Effector memory CD4-positive, alpha-beta T cell (primary cell): ENCODE results near the gene IGFL1.
"Not testable (repeated sequence)": the region's sequence is repeated elsewhere in the genome, so short reads cannot be mapped to it uniquely, and the experiment has no call there.

Source experiments
- DNase-seq, 3 donors: peaks; one replicate each; pipeline ENCODE4 v3.0.0-alpha.2; 2020
- H3K27ac ChIP-seq: 2 replicates; pipeline ENCODE4 v1.7.0; 2013; ENCODE audit warnings: mild to moderate bottlenecking, low read length, moderate library complexity; ENCODE audit not compliant: insufficient read depth, poor library complexity, severe bottlenecking
- H3K27me3 ChIP-seq: replicated peaks from 2 replicates; pipeline ENCODE4 v1.7.0; 2013; ENCODE audit warnings: mild to moderate bottlenecking, low read length; ENCODE audit not compliant: insufficient read depth, control insufficient read depth, poor library complexity, severe bottlenecking
- H3K36me3 ChIP-seq: 2 replicates; pipeline ENCODE4 v1.7.0; 2013; ENCODE audit warnings: mild to moderate bottlenecking, low read length, moderate library complexity; ENCODE audit not compliant: control insufficient read depth, insufficient read depth
- H3K4me1 ChIP-seq: 2 replicates; pipeline ENCODE4 v1.7.0; 2013; ENCODE audit warnings: low read length, mild to moderate bottlenecking; ENCODE audit not compliant: control insufficient read depth, insufficient read depth, poor library complexity, severe bottlenecking
- H3K4me3 ChIP-seq: 2 replicates; pipeline ENCODE4 v1.7.0; 2013; ENCODE audit warnings: low read length, low read depth, mild to moderate bottlenecking; ENCODE audit not compliant: insufficient read depth, poor library complexity, severe bottlenecking
- H3K9me3 ChIP-seq: 2 replicates; pipeline ENCODE4 v1.7.0; 2013; ENCODE audit warnings: mild to moderate bottlenecking, low read length, moderate library complexity; ENCODE audit not compliant: control insufficient read depth
- total RNA-seq, 3 donors: gene quantifications; one replicate each; lab custom pipeline; 2026; lab: John Stamatoyannopoulos, UW

IGFL1 gene
- 0 reads per million in 3 donors for total RNA-seq

GRCh38 chr19:46229442-46229841, at the start of gene IGFL1:
Gene IGFL1, plus strand, starts transcription at chr19:46229742. Its CDS starts 33 bp downstream, at chr19:46229775.
- Histone ChIP-seq H3K4me1 (no peaks in the 10 kb centered on the region), H3K27me3 (peaks cover 10% of the 10 kb centered on the region), H3K27ac (no peak within 1 kb of the TSS), H3K4me3 (no peak within 1 kb of the TSS), H3K9me3 (no peaks in the 10 kb centered on the region), H3K36me3 (no peaks in the 10 kb centered on the region)
- no peak for DNase-seq

GRCh38 chr19:46180701-46181387, 48.7 kb upstream of the IGFL1 start:
- H3K9me3 ChIP-seq: no peaks in the 10 kb centered on the region
- H3K27me3 ChIP-seq: no peaks in the 10 kb centered on the region
- no peak for DNase-seq
- H3K27ac ChIP-seq: no peak overlapping the region
- H3K36me3 ChIP-seq: no peaks in the 10 kb centered on the region
- no peak overlapping the region for H3K4me3 ChIP-seq
- no peaks in the 10 kb centered on the region for H3K4me1 ChIP-seq

- no peak for DNase-seq
- no peak overlapping the region for H3K27ac ChIP-seq
- no peak overlapping the region for H3K4me3 ChIP-seq
- H3K9me3 ChIP-seq: no peaks in the 10 kb centered on the region
- no peaks in the 10 kb centered on the region for H3K27me3 ChIP-seq
- H3K4me1 ChIP-seq: no peaks in the 10 kb centered on the region
- no peaks in the 10 kb centered on the region for H3K36me3 ChIP-seq
Measured at GRCh38 chr19:46181388-46181779, 48.2 kb upstream of the IGFL1 start.

GRCh38 chr19:46182476-46182875, 47.1 kb upstream of the IGFL1 start:
- H3K4me3 ChIP-seq: no peak overlapping the region
- no peaks in the 10 kb centered on the region for H3K27me3 ChIP-seq
- H3K27ac ChIP-seq: no peak overlapping the region
- DNase-seq: no peak
- H3K9me3 ChIP-seq: no peaks in the 10 kb centered on the region
- no peaks in the 10 kb centered on the region for H3K36me3 ChIP-seq
- no peaks in the 10 kb centered on the region for H3K4me1 ChIP-seq

GRCh38 chr19:46184775-46185710, 44.5 kb upstream of the IGFL1 start:
- not testable (repeated sequence) for H3K4me3 ChIP-seq, H3K27me3 ChIP-seq, DNase-seq, H3K27ac ChIP-seq, H3K36me3 ChIP-seq, H3K4me1 ChIP-seq, H3K9me3 ChIP-seq

- H3K27ac ChIP-seq: no peak overlapping the region
- DNase-seq: no peak
- no peaks in the 10 kb centered on the region for H3K36me3 ChIP-seq
- H3K4me3 ChIP-seq: no peak overlapping the region
- no peaks in the 10 kb centered on the region for H3K4me1 ChIP-seq
- peaks cover 3% of the 10 kb centered on the region for H3K27me3 ChIP-seq
- H3K9me3 ChIP-seq: no peaks in the 10 kb centered on the region
Measured at GRCh38 chr19:46186101-46186716, 43.3 kb upstream of the IGFL1 start.

GRCh38 chr19:46186717-46187101, 42.8 kb upstream of the IGFL1 start:
- Histone ChIP-seq H3K27me3 (peaks cover 7% of the 10 kb centered on the region), H3K36me3 (no peaks in the 10 kb centered on the region), H3K27ac (no peak overlapping the region), H3K9me3 (no peaks in the 10 kb centered on the region), H3K4me3 (no peak overlapping the region), H3K4me1 (no peaks in the 10 kb centered on the region)
- DNase-seq: no peak

GRCh38 chr19:46189971-46190888, 39.3 kb upstream of the IGFL1 start:
- DNase-seq: no peak
- Histone ChIP-seq H3K27ac (no peak overlapping the region), H3K36me3 (no peaks in the 10 kb centered on the region), H3K27me3 (peaks cover 7% of the 10 kb centered on the region), H3K4me1 (no peaks in the 10 kb centered on the region), H3K9me3 (no peaks in the 10 kb centered on the region), H3K4me3 (no peak overlapping the region)

GRCh38 chr19:46191356-46191755, 38.2 kb upstream of the IGFL1 start:
- H3K4me3 ChIP-seq: no peak overlapping the region
- no peaks in the 10 kb centered on the region for H3K9me3 ChIP-seq
- H3K27me3 ChIP-seq: peaks cover 7% of the 10 kb centered on the region
- H3K36me3 ChIP-seq: no peaks in the 10 kb centered on the region
- H3K4me1 ChIP-seq: no peaks in the 10 kb centered on the region
- DNase-seq: no peak
- no peak overlapping the region for H3K27ac ChIP-seq
